ENCODE data around the gene FNDC3B.

GRCh38 chr3:172296248-172296974, 257.0 kb downstream of the FNDC3B start:
- TF ChIP-seq EZH2 (IDR thresholded peaks at IDR 0.05) (no peak), CTCF (IDR thresholded peaks at IDR 0.05) (no peak)

Data from neural progenitor cell (in vitro differentiated cells).